Panc1 (cell line): ENCODE measurements around the gene CSF3R.

Experiments
- SIN3A ChIP-seq: IDR thresholded peaks from 2 replicates; pipeline ENCODE4 v1.6.1; 2012; ENCODE audit warnings: low read depth, mild to moderate bottlenecking, low read length, moderate library complexity, borderline replicate concordance; ENCODE audit not compliant: insufficient read depth
- TF ChIP-seq, protein P1 (sequence below): fragments of 450-650 bp; IDR thresholded peaks from 2 replicates; pipeline ENCODE4 v1.5.1; 2017; ENCODE audit warnings: mild to moderate bottlenecking
- TF ChIP-seq, protein P2 (sequence below), 2 experiments: IDR thresholded peaks; 2 replicates each; pipeline ENCODE4 v1.6.1; 2011 to 2012; ENCODE audit warnings: low read depth in 2 of 2, control low read depth in 1 of 2, low read length in 1 of 2, mild to moderate bottlenecking in 1 of 2, moderate library complexity in 1 of 2; ENCODE audit not compliant: insufficient read depth in 1 of 2

DNA sequence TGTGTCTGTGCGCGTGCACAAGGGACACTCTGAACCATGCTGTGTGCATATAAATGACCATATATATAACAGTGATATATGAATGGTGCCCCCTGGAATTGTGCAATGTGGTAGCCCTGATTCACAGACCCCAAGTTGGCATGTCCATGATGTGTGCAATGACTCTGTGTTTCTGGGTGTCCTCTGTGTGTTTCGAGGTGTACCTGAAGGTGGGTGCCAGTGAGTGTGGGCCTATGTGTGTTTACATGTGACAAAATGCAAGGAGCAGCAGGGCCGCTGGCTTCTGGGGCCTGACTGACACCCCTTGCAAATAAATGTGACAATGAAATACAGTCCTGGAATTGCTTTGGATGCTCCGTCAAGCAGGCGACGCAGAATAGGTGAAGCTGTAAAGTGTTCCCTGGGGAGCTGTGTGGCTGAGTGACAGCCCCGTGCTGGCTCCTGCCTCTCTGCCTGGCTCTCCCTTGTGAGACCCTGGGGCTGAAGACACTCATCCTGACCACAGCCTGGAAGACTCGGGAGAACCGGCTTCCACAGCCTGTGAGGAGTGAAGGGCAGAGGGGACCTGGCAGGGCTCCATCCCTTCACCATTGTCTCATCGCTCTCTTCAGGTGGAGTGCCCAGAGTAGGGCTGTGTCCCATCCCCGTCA lies 38.2 kb upstream of the CSF3R start:
- TF ChIP-seq, protein P1, sequence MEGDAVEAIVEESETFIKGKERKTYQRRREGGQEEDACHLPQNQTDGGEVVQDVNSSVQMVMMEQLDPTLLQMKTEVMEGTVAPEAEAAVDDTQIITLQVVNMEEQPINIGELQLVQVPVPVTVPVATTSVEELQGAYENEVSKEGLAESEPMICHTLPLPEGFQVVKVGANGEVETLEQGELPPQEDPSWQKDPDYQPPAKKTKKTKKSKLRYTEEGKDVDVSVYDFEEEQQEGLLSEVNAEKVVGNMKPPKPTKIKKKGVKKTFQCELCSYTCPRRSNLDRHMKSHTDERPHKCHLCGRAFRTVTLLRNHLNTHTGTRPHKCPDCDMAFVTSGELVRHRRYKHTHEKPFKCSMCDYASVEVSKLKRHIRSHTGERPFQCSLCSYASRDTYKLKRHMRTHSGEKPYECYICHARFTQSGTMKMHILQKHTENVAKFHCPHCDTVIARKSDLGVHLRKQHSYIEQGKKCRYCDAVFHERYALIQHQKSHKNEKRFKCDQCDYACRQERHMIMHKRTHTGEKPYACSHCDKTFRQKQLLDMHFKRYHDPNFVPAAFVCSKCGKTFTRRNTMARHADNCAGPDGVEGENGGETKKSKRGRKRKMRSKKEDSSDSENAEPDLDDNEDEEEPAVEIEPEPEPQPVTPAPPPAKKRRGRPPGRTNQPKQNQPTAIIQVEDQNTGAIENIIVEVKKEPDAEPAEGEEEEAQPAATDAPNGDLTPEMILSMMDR = no peak
- TF ChIP-seq, protein P2, sequence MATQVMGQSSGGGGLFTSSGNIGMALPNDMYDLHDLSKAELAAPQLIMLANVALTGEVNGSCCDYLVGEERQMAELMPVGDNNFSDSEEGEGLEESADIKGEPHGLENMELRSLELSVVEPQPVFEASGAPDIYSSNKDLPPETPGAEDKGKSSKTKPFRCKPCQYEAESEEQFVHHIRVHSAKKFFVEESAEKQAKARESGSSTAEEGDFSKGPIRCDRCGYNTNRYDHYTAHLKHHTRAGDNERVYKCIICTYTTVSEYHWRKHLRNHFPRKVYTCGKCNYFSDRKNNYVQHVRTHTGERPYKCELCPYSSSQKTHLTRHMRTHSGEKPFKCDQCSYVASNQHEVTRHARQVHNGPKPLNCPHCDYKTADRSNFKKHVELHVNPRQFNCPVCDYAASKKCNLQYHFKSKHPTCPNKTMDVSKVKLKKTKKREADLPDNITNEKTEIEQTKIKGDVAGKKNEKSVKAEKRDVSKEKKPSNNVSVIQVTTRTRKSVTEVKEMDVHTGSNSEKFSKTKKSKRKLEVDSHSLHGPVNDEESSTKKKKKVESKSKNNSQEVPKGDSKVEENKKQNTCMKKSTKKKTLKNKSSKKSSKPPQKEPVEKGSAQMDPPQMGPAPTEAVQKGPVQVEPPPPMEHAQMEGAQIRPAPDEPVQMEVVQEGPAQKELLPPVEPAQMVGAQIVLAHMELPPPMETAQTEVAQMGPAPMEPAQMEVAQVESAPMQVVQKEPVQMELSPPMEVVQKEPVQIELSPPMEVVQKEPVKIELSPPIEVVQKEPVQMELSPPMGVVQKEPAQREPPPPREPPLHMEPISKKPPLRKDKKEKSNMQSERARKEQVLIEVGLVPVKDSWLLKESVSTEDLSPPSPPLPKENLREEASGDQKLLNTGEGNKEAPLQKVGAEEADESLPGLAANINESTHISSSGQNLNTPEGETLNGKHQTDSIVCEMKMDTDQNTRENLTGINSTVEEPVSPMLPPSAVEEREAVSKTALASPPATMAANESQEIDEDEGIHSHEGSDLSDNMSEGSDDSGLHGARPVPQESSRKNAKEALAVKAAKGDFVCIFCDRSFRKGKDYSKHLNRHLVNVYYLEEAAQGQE (IDR thresholded peaks at IDR 0.05; ENCODE audit: insufficient read depth in 1 of 2, low read depth in 2 of 2, low read length in 1 of 2) = no peak
- TF ChIP-seq SIN3A = no peak
